Activated CD4-positive, alpha-beta T cell treated with anti-CD3 and anti-CD28 coated beads for 1 hour (primary cell): ENCODE measurements around the gene GRID1.
"Not testable (repeated sequence)": the region's sequence is repeated elsewhere in the genome, so short reads cannot be mapped to it uniquely, and the experiment has no call there.

ENCODE experiments used
- DNase-seq: peaks from one replicate; pipeline ENCODE4 v3.0.0-alpha.2; 2020

The GRID1 gene

DNA sequence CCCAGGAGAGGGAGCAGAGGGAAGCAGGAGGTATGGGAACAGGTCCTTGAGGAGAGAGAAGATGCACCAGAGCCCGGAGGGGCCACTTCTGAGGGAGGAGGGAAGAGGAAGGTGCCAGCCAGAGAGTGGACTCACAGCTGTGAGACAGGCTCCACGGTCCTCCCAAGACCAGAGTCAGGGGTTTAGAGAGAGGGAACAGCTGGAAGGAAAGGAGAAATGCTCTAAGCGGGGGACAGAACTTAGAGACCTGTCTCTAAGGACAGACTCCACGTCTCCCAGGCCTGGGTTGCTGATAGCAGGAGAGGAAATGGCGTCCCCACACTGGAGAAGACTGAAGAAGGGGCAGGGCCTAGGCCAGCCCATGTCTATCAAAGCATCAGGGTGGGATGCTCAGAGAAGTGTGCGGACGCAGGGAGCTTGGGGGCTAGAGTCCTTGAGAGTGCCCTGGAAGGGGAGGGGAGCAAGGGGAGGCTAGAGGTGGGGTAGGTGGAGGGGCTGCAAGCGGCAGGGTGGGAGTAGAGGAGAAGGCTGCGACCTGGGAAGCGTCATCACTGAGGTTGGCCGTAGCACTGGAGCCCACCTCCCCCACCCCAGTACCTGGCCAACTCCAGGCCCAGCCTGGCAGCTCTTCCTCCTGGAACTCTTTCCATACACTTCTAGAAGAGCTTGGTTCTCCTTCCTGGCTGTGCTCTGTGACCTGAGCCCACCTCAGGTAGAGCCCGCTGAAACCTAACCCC is 25.6 kb upstream of the GRID1 start:
- no peak for DNase-seq

DNA sequence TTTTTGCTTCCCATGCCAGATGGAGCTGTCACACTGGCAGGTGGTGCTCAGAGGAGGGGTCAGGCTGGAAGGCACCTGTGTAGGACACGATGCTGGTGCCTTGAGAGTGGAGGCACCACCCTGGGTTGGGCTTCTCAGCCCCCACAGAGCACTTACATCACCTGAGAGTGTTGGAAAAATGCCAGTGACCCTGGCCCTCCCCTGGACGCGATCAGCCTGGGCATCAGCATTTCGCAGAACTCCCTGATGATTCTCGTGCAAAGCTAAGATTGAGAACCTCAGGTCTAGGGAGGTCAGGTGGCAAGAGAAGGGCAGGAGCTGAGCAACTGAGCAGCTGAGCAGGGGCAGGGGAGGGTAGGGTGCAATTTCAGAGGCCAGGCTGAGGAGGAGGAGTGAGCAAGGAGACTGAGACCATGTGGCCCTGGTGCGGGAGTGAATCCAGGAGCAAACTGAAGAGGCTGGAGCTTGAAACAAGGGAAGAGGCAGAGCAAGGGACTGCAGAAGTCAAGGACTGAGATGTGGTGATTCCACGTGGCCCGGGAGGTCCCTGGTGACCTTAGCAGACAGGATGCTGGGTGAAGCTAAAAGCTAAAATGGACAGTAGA is 24.7 kb upstream of the GRID1 start:
- no peak for DNase-seq

DNA sequence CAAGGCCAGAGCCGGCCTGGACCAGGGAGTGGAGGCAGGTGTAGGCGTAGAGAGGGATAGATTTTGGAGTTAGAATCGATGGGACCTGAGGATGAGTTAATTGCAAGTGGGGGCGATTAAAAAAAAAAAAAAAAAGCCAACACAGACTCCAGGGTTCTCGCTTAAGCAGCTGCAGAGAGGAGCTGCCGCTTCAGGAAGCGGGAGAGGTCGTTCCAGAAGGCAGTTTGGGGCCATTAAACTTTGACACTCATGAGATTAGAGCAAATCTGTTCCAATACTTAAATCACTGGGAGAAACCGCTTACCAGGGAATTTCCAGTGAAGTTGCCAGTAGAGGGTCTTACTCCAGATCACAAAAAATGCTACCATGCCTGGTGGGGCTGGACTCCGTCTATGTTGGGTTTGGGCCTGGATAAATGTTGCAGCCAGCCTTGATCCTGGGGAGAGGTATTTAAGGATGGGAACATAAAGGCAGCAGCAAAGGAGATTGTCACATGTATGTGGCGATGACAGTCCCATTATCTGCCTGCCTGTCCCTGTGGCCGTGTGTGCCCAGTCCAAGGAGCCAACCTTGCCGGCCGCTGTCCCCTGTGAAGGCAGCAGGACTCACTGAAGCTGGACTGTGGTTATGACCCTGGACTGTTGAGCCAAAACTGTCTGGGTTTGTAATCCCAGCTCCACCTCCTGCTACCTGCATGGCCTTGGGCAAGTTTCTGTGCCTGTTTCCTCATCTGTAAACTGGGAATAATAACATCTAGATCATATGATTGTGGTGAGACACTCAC is 23.9 kb upstream of the GRID1 start:
- DNase-seq: no peak

DNA sequence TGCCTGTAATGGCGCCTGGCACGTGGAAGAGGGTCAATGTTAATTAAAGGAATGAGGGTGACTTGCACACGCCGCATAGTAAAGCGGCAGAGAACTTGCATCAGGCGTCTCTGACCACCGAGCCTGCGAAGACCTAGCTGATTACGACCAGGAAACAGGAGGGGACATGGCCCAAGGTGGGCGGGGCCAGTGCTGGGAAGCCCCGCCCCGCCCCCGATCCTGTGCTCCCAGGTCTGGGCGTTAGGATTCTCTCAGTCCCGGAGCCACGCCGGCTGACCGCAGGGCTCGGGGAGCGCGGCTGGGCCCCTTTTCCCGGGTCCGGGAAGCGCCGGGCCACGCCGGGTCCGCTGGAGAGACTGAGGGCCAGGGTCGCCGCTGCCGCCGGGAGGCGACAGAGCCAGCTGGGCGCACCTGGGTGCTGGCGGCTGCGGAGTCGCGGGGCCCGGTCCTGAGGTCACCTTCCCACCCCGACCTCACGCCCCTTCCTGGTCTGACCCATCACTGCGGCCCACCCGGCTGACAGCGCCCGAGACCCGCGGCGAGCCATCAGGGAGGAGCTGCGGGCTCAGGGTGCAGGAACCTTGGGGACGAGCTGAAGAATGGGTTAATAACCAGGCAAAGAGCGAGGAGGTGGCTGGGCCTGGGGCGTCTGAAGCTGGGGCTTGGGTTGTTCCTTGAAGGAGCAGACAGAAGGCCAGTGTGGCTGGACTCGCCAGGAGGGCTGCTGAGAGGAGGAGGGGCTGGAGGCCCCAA is 23.0 kb upstream of the GRID1 start:
- no peak for DNase-seq

- not testable (repeated sequence) for DNase-seq
Measured at GRCh38 chr10:86389109-86389440, 22.5 kb upstream of the GRID1 start.

DNA sequence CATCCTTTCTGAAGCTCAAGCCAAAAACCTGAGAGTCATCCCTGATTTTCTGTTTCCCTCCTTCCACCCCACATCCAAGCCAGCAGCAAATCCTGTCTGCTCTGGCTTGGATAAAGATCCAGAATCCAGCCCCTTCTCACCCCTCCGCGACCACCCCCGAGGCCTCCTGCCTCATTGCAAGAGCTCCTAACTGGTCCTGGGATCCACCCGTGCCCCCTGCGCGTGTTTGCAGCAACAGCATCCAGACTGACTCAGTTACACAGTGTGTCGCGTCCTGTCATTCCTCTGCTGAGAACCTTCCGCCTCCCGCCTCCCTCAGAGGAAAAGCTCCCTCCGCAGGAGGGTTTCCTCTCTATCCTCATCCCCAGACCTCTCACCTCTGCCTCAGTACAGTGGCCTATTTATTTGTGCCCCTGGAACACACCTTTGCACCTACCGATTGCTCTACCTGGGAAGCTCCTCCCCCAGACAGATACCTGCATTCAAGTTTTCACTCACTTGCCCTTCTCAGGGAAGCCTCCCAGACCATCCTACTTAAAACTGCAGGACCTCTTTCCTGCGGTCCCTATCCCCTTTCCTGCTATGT is 21.6 kb upstream of the GRID1 start:
- no peak for DNase-seq

DNA sequence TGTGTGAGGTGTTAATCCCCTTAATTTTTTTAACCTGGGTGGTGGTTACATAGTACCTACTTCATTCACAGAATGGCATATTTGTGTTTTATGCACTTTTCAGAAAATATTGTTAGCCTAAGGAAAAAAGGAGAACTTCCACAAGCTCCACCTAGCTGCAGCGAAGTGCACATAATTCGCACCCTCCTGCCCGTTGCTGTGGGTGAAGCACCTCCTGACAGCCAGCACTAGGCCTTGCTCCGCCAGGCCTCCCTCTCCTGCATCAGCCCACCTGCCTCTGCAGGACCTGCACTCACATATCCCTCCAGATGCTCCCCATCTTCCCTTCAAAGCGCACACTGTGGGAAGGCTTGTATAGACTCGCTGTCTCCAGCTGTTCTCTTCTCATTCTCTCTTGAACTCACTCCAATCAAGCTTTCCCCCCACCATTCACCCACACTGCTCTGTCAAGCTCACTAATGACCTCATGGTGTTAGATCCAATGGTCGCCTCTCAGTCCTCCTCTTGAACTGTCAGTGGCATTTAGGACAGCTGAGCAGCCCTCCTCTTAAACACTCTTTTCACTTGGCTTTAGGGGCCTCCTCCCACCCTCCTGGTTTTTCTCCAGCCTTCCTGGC is 20.7 kb upstream of the GRID1 start:
- no peak for DNase-seq

GRCh38 chr10:86385806-86386205 is 19.2 kb upstream of the GRID1 start:
- no peak for DNase-seq

- no peak for DNase-seq
Measured at GRCh38 chr10:86377797-86378146, 11.2 kb upstream of the GRID1 start.

DNA sequence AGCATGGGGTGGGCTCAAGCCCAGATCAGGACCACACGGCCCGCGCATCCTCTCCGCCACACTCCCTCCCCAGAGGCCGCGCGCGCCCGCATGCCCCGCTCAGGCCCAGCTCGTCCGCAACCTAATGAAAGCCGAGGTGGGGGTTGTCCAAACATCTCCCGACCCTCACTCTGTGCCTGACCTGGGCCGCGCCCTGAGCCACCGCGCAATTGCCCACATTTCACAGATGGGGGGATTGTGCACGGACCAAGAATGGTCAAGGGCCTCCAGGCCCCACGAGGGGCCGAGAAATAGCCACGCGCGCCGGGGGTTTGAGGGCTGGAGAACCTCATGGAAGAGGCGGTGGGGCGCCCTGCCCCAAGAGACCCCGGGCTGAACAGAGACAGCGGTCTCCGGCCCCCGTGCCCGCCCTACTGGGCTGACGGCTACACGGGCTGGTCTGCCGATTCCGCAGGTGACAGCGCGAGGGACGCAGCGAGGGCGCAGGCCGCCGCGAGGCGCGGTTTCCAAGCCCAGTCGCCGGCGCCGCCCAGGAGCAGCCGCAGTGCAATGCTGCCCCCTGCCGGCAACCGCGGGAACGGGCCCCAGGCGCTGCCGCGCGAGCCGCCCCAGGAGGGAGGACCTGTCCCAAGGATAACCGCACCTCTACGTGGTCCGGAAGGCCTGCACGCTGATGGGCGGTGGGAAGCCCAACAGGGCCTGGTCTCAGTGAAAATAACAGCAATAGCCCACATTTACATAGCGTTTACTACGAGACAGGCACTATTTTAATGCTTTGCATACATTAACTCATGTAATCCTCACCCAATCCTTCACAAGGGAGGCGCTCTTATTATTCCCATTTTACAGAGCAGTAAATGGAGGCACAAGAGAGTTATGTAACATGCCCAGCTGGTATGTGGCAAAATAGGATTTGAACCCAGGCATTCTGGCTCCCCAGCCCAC is 10.5 kb upstream of the GRID1 start:
- peak; percentile 74 for DNase-seq

DNA sequence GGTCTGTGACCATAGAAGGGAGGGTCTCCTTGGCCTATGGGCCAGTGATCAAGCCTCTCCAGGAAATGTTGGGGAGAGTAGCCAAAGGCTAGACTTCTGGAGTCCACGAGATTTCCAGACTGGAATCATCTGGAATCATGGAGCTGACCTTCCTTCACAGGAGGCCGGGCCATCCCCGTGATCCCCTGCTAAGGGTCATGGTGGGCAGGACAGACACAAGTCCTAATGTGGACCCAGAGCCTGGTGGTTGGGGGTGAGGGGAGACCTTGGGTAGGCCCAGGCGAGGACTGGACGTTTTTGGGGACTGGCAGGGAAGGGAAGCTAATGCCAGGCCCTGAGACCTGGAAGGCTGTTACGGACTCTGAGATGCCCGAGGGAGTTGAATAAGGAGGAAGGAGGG is 9.8 kb upstream of the GRID1 start:
- no peak for DNase-seq

- DNase-seq: no peak
Measured at GRCh38 chr10:86375204-86375603, 8.6 kb upstream of the GRID1 start.

- DNase-seq: no peak
Measured at GRCh38 chr10:86374664-86375063, 8.1 kb upstream of the GRID1 start.

DNA sequence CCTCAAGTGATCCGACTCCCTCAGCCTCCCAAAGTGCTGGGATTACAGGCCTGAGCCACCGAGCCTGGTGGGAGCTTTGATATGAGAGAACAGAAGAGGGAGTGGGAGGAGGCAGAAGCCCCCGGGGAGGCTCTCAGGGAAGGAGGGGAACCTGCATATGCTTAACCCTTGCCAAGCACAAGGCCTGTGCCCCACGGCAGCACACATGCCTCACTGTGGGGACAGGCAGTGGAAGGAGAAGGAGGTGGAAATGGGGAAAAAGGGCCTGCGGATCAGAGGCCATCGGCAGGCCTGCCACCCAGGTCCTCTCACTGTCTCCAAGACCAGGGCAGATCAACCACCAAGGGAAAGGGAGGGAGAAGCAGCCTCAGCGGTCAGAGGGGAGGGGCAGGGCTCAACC is 7.2 kb upstream of the GRID1 start:
- no peak for DNase-seq

DNA sequence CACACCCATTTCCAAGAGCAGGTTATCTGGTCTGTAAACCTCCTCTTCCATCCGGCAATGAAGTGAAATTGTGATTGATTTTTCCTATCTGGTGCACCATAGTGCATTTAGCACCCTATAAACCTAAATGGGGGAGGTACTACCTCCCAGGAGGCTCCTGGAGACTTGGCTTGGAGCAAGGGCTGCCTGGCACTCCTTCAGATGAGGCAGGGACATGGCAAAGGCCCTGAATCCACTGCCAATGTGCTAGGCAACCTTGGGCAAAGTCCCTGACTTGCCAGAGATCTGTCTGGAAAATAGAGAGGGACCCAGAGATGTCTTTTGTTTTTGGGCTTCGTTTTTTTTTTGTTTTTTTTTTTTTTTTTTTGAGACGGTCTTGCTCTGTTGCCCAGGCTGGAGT is 6.7 kb upstream of the GRID1 start:
- DNase-seq: no peak

GRCh38 chr10:86372784-86373239 is 6.2 kb upstream of the GRID1 start:
- DNase-seq: no peak

DNA sequence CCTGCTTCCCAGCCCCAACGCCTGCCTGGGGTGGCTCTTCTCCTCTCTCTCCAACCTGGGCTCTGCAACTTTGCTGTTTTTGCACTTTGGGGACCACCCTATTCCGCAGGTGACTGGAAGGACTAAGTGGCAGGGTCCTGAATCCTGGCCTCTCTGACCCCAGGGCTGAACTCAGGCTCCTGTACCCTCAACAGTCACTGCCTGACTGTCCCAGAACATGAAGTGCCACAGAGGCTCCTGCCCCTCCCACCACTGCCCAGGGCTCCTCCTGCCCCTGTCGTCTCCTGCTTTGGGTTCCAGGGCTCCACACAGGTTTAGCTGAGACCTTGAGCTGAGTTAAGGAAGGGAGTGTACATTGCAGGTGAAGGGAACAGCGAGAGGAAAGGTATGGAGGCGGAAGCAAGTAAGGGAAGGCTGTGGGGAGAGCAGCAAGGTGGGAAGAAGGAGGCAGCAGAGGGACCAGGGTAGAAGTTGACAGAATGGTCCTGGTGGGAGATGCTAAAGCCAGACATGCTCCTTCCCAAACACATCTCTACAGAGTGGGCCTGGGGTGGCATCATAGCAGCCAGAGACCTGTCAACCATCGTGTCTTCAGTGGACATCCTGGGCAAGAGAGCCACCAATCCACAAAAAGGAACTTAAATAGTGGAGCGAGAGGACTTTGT is 5.7 kb upstream of the GRID1 start:
- no peak for DNase-seq

GRCh38 chr10:86371691-86372090 is 5.1 kb upstream of the GRID1 start:
- DNase-seq: no peak

GRCh38 chr10:86371116-86371515 is 4.5 kb upstream of the GRID1 start:
- DNase-seq: no peak

GRCh38 chr10:86370006-86370585 is 3.5 kb upstream of the GRID1 start:
- DNase-seq: no peak

DNA sequence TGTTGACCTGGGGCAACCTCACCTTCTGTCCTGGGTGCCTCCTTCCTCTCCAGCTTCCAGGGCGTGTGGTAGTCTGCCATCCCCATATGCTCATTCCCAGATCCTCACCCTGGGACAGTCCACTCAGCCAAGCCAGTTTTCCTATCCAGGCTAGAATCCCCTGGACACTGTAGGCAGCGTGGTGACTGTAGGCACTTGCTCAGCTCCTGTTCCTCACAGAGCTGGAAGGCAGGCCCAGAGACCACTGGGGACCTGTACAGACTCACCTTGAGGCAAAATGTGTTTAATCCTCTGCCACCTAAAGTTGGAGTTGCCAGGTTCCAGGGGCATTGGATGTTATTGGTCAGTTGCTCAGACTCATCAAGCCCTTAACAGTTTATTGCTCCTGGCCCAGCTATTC is 2.4 kb upstream of the GRID1 start:
- DNase-seq: no peak
